K562 treated with DMSO at 1 percent for 12 hours (cell line): ENCODE data around the gene PPM1D. TPM values are rescaled to one million over a fixed set of nuclear protein-coding genes. Genes with fewer than 3 reads are reported as not detected.

Experiments used
- total RNA-seq: library from RNA; unstranded; fragments of 300-600 nt; gene quantifications from 2 replicates; pipeline ENCODE4 v1.2.3, GENCODE V29; 2022; ENCODE audit not compliant: insufficient read depth

PPM1D gene
- total RNA-seq: 9.6 and 18.1 TPM in 2 replicates

GRCh38 chr17:60599620-60600489 lies at the start of gene PPM1D:
Gene PPM1D (plus strand): TSS chr17:60600193. CDS start chr17:60600415, 222 bp downstream.

GRCh38 chr17:60677308-60678117 lies 77.5 kb downstream of the PPM1D start, which contains the start of gene BCAS3:
Gene BCAS3 (plus strand): TSS chr17:60677851.

Other genes with a start within 250 kb of the PPM1D start
- gene USP32, start 208.1 kb upstream of the PPM1D start, total RNA-seq: 15.7 and 32.3 TPM in 2 replicates
- not detected in 2 replicates for gene CHCT1, start 177.7 kb upstream of the PPM1D start, total RNA-seq
- gene APPBP2, start 74.0 kb upstream of the PPM1D start, total RNA-seq: 3.6 and 10.6 TPM in 2 replicates
- gene BCAS3, start 77.7 kb downstream of the PPM1D start, total RNA-seq: 6.6 and 12.6 TPM in 2 replicates